Smooth muscle cell (in vitro differentiated cells): ENCODE results near the gene TAL2. TPM values are rescaled to one million over a fixed set of nuclear protein-coding genes. Genes with fewer than 3 reads are reported as not detected.

Experiments
- polyA plus RNA-seq: library from polyadenylated mRNA; unstranded; fragments of >200 nt; fragmentation: Nextera tagmentation; extraction: Ambion mirVana; gene quantifications from 2 replicates; pipeline ENCODE4 v1.2.1, GENCODE V29; 2016
- total RNA-seq: library from RNA; depleted of rRNA; stranded (reverse); fragments of >200 nt; gene quantifications from 2 replicates; pipeline ENCODE4 v1.2.3, GENCODE V29; 2014

The TAL2 gene
- total and polyA plus RNA-seq, 2 experiments from 2014 or later = 0.49 to 0.59 TPM

Other genes with a start within 250 kb of the TAL2 start
- 7.5 TPM in 2 replicates for gene FSD1L, start 214.4 kb upstream of the TAL2 start, total RNA-seq
- gene FSD1L, start 214.4 kb upstream of the TAL2 start, polyA plus RNA-seq = 1.0 and 3.2 TPM in 2 replicates
- gene FKTN, start 104.3 kb upstream of the TAL2 start, total RNA-seq = 11.7 and 16.4 TPM in 2 replicates
- gene FKTN, start 104.3 kb upstream of the TAL2 start, polyA plus RNA-seq = 5.1 and 6.2 TPM in 2 replicates
- 22.9 and 28.4 TPM in 2 replicates for gene TMEM38B, start 32.1 kb downstream of the TAL2 start, total RNA-seq
- 15.9 and 18.7 TPM in 2 replicates for gene TMEM38B, start 32.1 kb downstream of the TAL2 start, polyA plus RNA-seq